DOHH2 (cell line): ENCODE results near the gene SBSN.

Experiments used
- CTCF ChIP-seq: fragments of 200-600 bp; sonication (generic); IDR thresholded peaks from one replicate; pipeline ENCODE4 v1.5.1; 2014; ENCODE audit warnings: antibody characterized with exemption, mild to moderate bottlenecking, low read depth, low read length; ENCODE audit not compliant: poor library complexity, severe bottlenecking
- EZH2phosphoT487 ChIP-seq: fragments of 200-600 bp; sonication (generic); IDR thresholded peaks from 2 replicates; pipeline ENCODE4 v1.6.1; 2017; ENCODE audit warnings: borderline replicate concordance, mild to moderate bottlenecking, antibody characterized with exemption, low read length, moderate library complexity, mixed read lengths

- TF ChIP-seq EZH2phosphoT487 (no peak), CTCF (no peak)
These were observed 3.8 kb downstream of the SBSN start for GRCh38 chr19:35524181-35524837.
